GM12878 (cell line): ENCODE results near the gene RHCE. TPM values are rescaled to one million over a fixed set of nuclear protein-coding genes. Genes with fewer than 3 reads are reported as not detected.
"Not testable (repeated sequence)": the region's sequence is repeated elsewhere in the genome, so short reads cannot be mapped to it uniquely, and the experiment has no call there.

ENCODE experiments used
- ATAC-seq: fragments of 200-7000 bp; cut with Tn5 transposase; 3 replicates; pipeline ENCODE4 v1.9.1; 2020; ENCODE audit warnings: mild to moderate bottlenecking, moderate library complexity
- BruUV-seq: library from RNA; stranded (reverse); fragments of 400-500 nt; replicated peaks from 2 replicates; lab custom pipeline; 2021; lab: Mats Ljungman, UMichigan
- CTCF ChIA-PET: fragments of 300-600 bp; sonication (Branson Sonifier 250); formaldehyde crosslinking; extraction: SDS; loops from one replicate; lab custom pipeline; 2021; ENCODE audit warnings: inconsistent platforms; lab: Yijun Ruan, JAX
- POLR2A ChIA-PET: fragments of 350-600 bp; formaldehyde crosslinking; extraction: SDS; loops from one replicate; lab custom pipeline; 2021; ENCODE audit warnings: inconsistent platforms; lab: Charles Lee
- RAD21 ChIA-PET: fragments of 300-600 bp; sonication (Branson Sonifier 250); formaldehyde crosslinking; loops from one replicate; lab custom pipeline; 2023; ENCODE audit warnings: antibody characterized with exemption; ENCODE audit not compliant: unreplicated experiment; lab: Charles Lee
- SMC1A ChIA-PET: fragments of 300-600 bp; sonication (Branson Sonifier 250); formaldehyde crosslinking; loops from one replicate; lab custom pipeline; 2023; ENCODE audit not compliant: unreplicated experiment, uncharacterized antibody; lab: Charles Lee
- DNase-seq: peaks from one replicate; pipeline ENCODE4 v3.0.0-alpha.2; 2011; ENCODE audit warnings: low read depth, low spot score
- FAIRE-seq: peaks from 3 replicates; lab custom pipeline; 2011; peaks lifted over from hg19 to GRCh38; lab: Jason Lieb, UNC
- H2AFZ ChIP-seq: 2 replicates; pipeline ENCODE4 v1.6.0; 2011; ENCODE audit warnings: low read depth, low read length, control low read depth; ENCODE audit not compliant: control insufficient read depth
- H3K27ac ChIP-seq: 2 replicates; pipeline ENCODE4 v1.5.1; 2011; ENCODE audit warnings: control low read depth; ENCODE audit not compliant: control insufficient read depth, insufficient read depth
- H3K27me3 ChIP-seq, 2 experiments: replicated peaks in 1 of 2; 2 replicates each; pipeline versions ENCODE4 v1.6.0 to v1.6.1; 2011; ENCODE audit warnings: low read length in 1 of 2; ENCODE audit not compliant: control insufficient read depth in 2 of 2, insufficient read depth in 2 of 2
- H3K36me3 ChIP-seq, 2 experiments: 2 replicates each; pipeline ENCODE4 v1.5.1; 2011; ENCODE audit warnings: low read length in 1 of 2; ENCODE audit not compliant: control insufficient read depth in 2 of 2, insufficient read depth in 2 of 2
- H3K4me1 ChIP-seq: 2 replicates; pipeline ENCODE4 v1.6.1; 2011; ENCODE audit warnings: mild to moderate bottlenecking, low read length, moderate library complexity, mixed read lengths; ENCODE audit not compliant: control insufficient read depth, insufficient read depth
- H3K4me2 ChIP-seq: 2 replicates; pipeline ENCODE4 v1.6.0; 2011; ENCODE audit warnings: control low read depth; ENCODE audit not compliant: control insufficient read depth, insufficient read depth
- H3K4me3 ChIP-seq: fragments of 200-600 bp; sonication (generic); 2 replicates; pipeline ENCODE4 v1.5.1; 2016
- H3K79me2 ChIP-seq: 2 replicates; pipeline ENCODE4 v1.6.0; 2011; ENCODE audit warnings: low read length; ENCODE audit not compliant: control insufficient read depth, insufficient read depth
- H3K9ac ChIP-seq: 2 replicates; pipeline ENCODE4 v1.8.0; 2011; ENCODE audit warnings: low read length, control low read depth, mixed read lengths; ENCODE audit not compliant: control insufficient read depth, insufficient read depth
- H3K9me3 ChIP-seq: replicated peaks from 3 replicates; pipeline ENCODE4 v1.5.1; 2011; ENCODE audit warnings: mild to moderate bottlenecking, low read length; ENCODE audit not compliant: control insufficient read depth, insufficient read depth
- H4K20me1 ChIP-seq: 2 replicates; pipeline ENCODE4 v1.6.0; 2011; ENCODE audit not compliant: control insufficient read depth, insufficient read depth
- WGBS: methylation state at CpG from one replicate; pipeline ENCODE4 v1.1.6; 2016; ENCODE audit warnings: low lambda C conversion rate; ENCODE audit not compliant: insufficient replicate concordance, insufficient coverage; ENCODE audit errors: missing lambda C conversion rate; 5-methylcytosine and 5-hydroxymethylcytosine counted together
- in situ Hi-C: fragments of 300-500 bp; cut with MboI; formaldehyde crosslinking; loops from 9 replicates; pipeline ENCODE4 v1.14.3; 2018; ENCODE audit warnings: mixed read lengths
- intact Hi-C: fragments of 100-400 bp; cut with micrococcal nuclease; formaldehyde crosslinking; loops from one replicate; pipeline ENCODE4 v1.14.2; 2022; ENCODE audit not compliant: unreplicated experiment
- polyA plus RNA-seq, 11 experiments: library from polyadenylated mRNA; depleted of rRNA in 4 of 11; unstranded in 6 of 11; stranded (reverse) in 5 of 11; fragments of >200 nt; fragmentation: Nextera tagmentation in 4 of 11; fragmentation: Illumina TruSeq in 1 of 11; extraction: Ambion mirVana in 4 of 11; extraction: Trizol in 1 of 11; gene quantifications; 1 replicate in 1 of 11; 2 replicates in 10 of 11; pipeline versions ENCODE4 v1.2.1 to v1.2.3, GENCODE V29; 2011 to 2016; ENCODE audit warnings: inconsistent platforms in 2 of 11, missing spikeins in 2 of 11, low read depth in 1 of 11
- total RNA-seq, 4 experiments: library from RNA; depleted of rRNA in 3 of 4; stranded (reverse); fragments of >200 nt in 3 of 4; fragmentation: Illumina TruSeq in 1 of 4; extraction: Trizol in 1 of 4; gene quantifications; 2 replicates each; pipeline versions ENCODE4 v1.2.1 to v1.2.3, GENCODE V29; 2013 to 2021
- TF ChIP-seq, protein P1 (sequence below), 3 experiments: IDR thresholded peaks in 2 of 3; conservative IDR thresholded peaks in 1 of 3; 2 replicates each; pipeline ENCODE4 v1.5.1; 2011; ENCODE audit warnings: low read depth in 3 of 3, low read length in 3 of 3, mild to moderate bottlenecking in 3 of 3, control low read depth in 2 of 3, moderate library complexity in 2 of 3, inconsistent platforms in 1 of 3, mixed read lengths in 1 of 3; ENCODE audit not compliant: control insufficient read depth in 2 of 3, insufficient read depth in 1 of 3; ENCODE audit errors: extremely low read depth in 1 of 3

The RHCE gene
- total and polyA plus RNA-seq, 10 of the 15 experiments (the other 5 are each of a cell fraction or from before 2014, with no cell fraction given): 0.06 to 0.41 (median 0.22) TPM; not detected in 2

DNA sequence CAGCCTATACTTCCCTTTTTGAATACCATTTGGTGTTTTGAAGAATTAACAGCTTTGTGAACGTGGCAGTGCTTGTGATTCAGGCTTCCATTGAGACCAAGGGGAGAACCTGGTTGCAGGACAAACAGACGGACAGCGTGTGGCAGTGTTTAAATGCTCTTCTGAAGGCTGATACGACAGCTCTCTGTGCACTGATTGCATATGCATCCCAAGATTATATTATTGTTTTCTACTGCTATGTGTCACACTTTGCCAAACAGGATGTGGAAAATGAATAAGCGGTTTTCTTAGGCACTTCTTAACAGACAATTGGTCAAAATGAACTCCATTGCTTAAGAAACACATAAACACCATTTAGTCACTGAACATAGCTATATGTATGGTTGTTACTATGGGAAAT, 90.7 kb downstream of the RHCE start:
- H3K36me3 ChIP-seq, H3K4me3 ChIP-seq, RAD21 ChIA-PET, H2AFZ ChIP-seq, in situ Hi-C loops, H3K9me3 ChIP-seq, H4K20me1 ChIP-seq, SMC1A ChIA-PET, FAIRE-seq, CTCF ChIA-PET, H3K27ac ChIP-seq: not testable (repeated sequence)
- peak; percentile 77 for ATAC-seq
- WGBS: 75% methylated on average over 4 of the region's 5 CpGs
- TF ChIP-seq, protein P1, sequence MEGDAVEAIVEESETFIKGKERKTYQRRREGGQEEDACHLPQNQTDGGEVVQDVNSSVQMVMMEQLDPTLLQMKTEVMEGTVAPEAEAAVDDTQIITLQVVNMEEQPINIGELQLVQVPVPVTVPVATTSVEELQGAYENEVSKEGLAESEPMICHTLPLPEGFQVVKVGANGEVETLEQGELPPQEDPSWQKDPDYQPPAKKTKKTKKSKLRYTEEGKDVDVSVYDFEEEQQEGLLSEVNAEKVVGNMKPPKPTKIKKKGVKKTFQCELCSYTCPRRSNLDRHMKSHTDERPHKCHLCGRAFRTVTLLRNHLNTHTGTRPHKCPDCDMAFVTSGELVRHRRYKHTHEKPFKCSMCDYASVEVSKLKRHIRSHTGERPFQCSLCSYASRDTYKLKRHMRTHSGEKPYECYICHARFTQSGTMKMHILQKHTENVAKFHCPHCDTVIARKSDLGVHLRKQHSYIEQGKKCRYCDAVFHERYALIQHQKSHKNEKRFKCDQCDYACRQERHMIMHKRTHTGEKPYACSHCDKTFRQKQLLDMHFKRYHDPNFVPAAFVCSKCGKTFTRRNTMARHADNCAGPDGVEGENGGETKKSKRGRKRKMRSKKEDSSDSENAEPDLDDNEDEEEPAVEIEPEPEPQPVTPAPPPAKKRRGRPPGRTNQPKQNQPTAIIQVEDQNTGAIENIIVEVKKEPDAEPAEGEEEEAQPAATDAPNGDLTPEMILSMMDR (IDR thresholded peaks at IDR 0.05 in 2 of 3, conservative IDR thresholded peaks at IDR 0.05 in 1 of 3; ENCODE audit: control insufficient read depth in 2 of 3, extremely low read depth in 1 of 3, insufficient read depth in 1 of 3, low read depth in 3 of 3, low read length in 3 of 3): peak in 1 of 3 experiments; percentile 14; a peak in 1 of 6 replicates
- TF ChIP-seq, all 136 proteins: peak for 1; not testable (repeated sequence) for 135
- H3K79me2 ChIP-seq, BruUV-seq, H3K4me1 ChIP-seq, intact Hi-C loops, DNase-seq, POLR2A ChIA-PET, H3K4me2 ChIP-seq, H3K27me3 ChIP-seq, H3K9ac ChIP-seq: not testable (repeated sequence)

DNA sequence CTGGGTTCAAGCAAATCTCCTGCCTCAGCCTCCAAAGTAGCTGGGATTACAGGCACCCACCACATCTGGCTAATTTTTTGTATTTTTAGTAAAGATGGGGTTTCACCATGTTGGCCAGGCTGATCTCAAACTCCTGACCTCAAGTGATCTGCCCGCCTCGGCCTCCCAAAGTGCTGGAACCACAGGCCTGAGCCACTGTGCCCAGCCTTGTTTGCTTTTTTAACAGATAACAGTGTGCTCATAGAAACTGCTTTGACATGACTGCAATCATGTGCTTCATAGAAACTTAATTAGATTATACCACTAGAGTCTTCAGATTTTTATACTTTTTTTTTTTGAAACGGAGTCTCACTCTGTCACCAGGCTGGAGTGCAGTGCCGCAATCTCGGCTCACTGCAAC, 91.3 kb downstream of the RHCE start:
- RAD21 ChIA-PET, H2AFZ ChIP-seq, H3K4me1 ChIP-seq, H3K9me3 ChIP-seq, CTCF ChIA-PET, H3K27me3 ChIP-seq, ATAC-seq, DNase-seq, H3K27ac ChIP-seq, H4K20me1 ChIP-seq, in situ Hi-C loops, H3K79me2 ChIP-seq, H3K36me3 ChIP-seq, BruUV-seq, intact Hi-C loops, H3K4me3 ChIP-seq, H3K4me2 ChIP-seq, FAIRE-seq, H3K9ac ChIP-seq, POLR2A ChIA-PET, SMC1A ChIA-PET: not testable (repeated sequence)
- 97% methylated on average over 5 of the region's 5 CpGs for WGBS

DNA sequence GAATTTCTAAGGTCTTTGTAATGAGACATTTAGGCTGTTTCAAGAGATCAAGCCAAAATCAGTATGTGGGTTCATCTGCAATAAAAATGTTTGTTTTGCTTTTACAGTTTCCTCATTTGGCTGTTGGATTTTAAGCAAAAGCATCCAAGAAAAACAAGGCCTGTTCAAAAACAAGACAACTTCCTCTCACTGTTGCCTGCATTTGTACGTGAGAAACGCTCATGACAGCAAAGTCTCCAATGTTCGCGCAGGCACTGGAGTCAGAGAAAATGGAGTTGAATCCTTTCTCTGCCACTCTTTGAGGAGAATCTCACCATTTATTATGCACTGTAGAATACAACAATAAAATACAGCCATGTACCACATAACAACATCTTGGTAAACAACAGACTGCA, 91.8 kb downstream of the RHCE start:
- intact Hi-C loops, H3K4me2 ChIP-seq, DNase-seq, in situ Hi-C loops, H3K79me2 ChIP-seq, POLR2A ChIA-PET, H3K27me3 ChIP-seq, CTCF ChIA-PET, H3K4me3 ChIP-seq, SMC1A ChIA-PET, H3K4me1 ChIP-seq, BruUV-seq, H4K20me1 ChIP-seq, RAD21 ChIA-PET, H3K36me3 ChIP-seq, H3K9me3 ChIP-seq, H3K27ac ChIP-seq, H3K9ac ChIP-seq, H2AFZ ChIP-seq, FAIRE-seq, ATAC-seq: not testable (repeated sequence)
- WGBS: 100% methylated on average over 4 of the region's 4 CpGs
